IPS-11a (cell line): Measurements from ENCODE around the gene RNF157.
A peak's percentile ranks its signal among the peaks of the same experiment; 100 is the strongest.
"Not testable (repeated sequence)": the region's sequence is repeated elsewhere in the genome, so short reads cannot be mapped to it uniquely, and the experiment has no call there.

Experiments used
- H3K4me3 ChIP-seq: one replicate; pipeline ENCODE4 v1.5.1; 2013; ENCODE audit warnings: low read depth, low read length, control low read depth

Gene RNF157

GRCh38 chr17:76255801-76256429, 15.6 kb upstream of the RNF157 start:
- no peak overlapping the region for H3K4me3 ChIP-seq

GRCh38 chr17:76254275-76254674, 14.0 kb upstream of the RNF157 start:
- H3K4me3 ChIP-seq = no peak overlapping the region

- H3K4me3 ChIP-seq = no peak overlapping the region
Measured at GRCh38 chr17:76253841-76254240, 13.5 kb upstream of the RNF157 start.

- H3K4me3 ChIP-seq = not testable (repeated sequence)
Measured at GRCh38 chr17:76252967-76253766, 12.9 kb upstream of the RNF157 start.

- H3K4me3 ChIP-seq = no peak overlapping the region
Measured at GRCh38 chr17:76252040-76252954, 12.0 kb upstream of the RNF157 start.

GRCh38 chr17:76251478-76252039, 11.3 kb upstream of the RNF157 start:
- H3K4me3 ChIP-seq = no peak overlapping the region

GRCh38 chr17:76250141-76250540, 9.8 kb upstream of the RNF157 start:
- no peak overlapping the region for H3K4me3 ChIP-seq

- H3K4me3 ChIP-seq = no peak overlapping the region
Measured at GRCh38 chr17:76248013-76248782, 7.9 kb upstream of the RNF157 start.

GRCh38 chr17:76247304-76247703, 7.0 kb upstream of the RNF157 start:
- no peak overlapping the region for H3K4me3 ChIP-seq

- no peak overlapping the region for H3K4me3 ChIP-seq
Measured at GRCh38 chr17:76246080-76247066, 6.1 kb upstream of the RNF157 start.

GRCh38 chr17:76244721-76245120, 4.4 kb upstream of the RNF157 start:
- not testable (repeated sequence) for H3K4me3 ChIP-seq

GRCh38 chr17:76243826-76244679, 3.8 kb upstream of the RNF157 start:
- no peak overlapping the region for H3K4me3 ChIP-seq

GRCh38 chr17:76241691-76242255, 1.5 kb upstream of the RNF157 start:
- H3K4me3 ChIP-seq = no peak overlapping the region

- H3K4me3 ChIP-seq = peak overlapping the region; percentile 56
Measured at GRCh38 chr17:76241204-76241538, 878 bp upstream of the RNF157 start.

GRCh38 chr17:76239538-76240274, 587 bp downstream of the RNF157 start:
- peak overlapping the region; percentile 20 for H3K4me3 ChIP-seq

GRCh38 chr17:76238847-76239537, 1.3 kb downstream of the RNF157 start:
- H3K4me3 ChIP-seq = no peak overlapping the region

GRCh38 chr17:76237859-76238313, 2.4 kb downstream of the RNF157 start:
- no peak overlapping the region for H3K4me3 ChIP-seq
